ENCODE measurements around the gene PDE6A. TPM values are rescaled to one million over a fixed set of nuclear protein-coding genes. Genes with fewer than 3 reads are reported as not detected.
A peak's percentile ranks its signal among the peaks of the same experiment; 100 is the strongest.

PDE6A gene
- total RNA-seq, 6 experiments from 2014 or later, result not detected

- no peak overlapping the region; the same call in 1 of the 2 replicates for H3K4me3 Mint-ChIP-seq
- peaks cover 33% of the 10 kb centered on the region for H3K4me1 Mint-ChIP-seq (ENCODE audit: low read depth)
- no peaks in the 10 kb centered on the region for H3K36me3 Mint-ChIP-seq (ENCODE audit: low read depth)
- H3K27ac Mint-ChIP-seq, result no peak overlapping the region
- peak; percentile 75 for TF ChIP-seq CTCF (IDR thresholded peaks at IDR 0.05)
- H3K9me3 Mint-ChIP-seq, result no peaks in the 10 kb centered on the region
- H3K27me3 Mint-ChIP-seq (ENCODE audit: insufficient read depth), result peaks cover 2% of the 10 kb centered on the region
- DNase-seq, result peak; percentile 15
Measured at GRCh38 chr5:149932445-149933350, 11.9 kb downstream of the PDE6A start.

GRCh38 chr5:149931992-149932436 is 12.6 kb downstream of the PDE6A start:
- DNase-seq, result no peak
- H3K9me3 Mint-ChIP-seq, result no peaks in the 10 kb centered on the region
- TF ChIP-seq CTCF (IDR thresholded peaks at IDR 0.05), result no peak
- H3K4me3 Mint-ChIP-seq, result no peak overlapping the region
- peaks cover 26% of the 10 kb centered on the region for H3K4me1 Mint-ChIP-seq (ENCODE audit: low read depth)
- H3K27me3 Mint-ChIP-seq (ENCODE audit: insufficient read depth), result peaks cover 2% of the 10 kb centered on the region
- no peaks in the 10 kb centered on the region for H3K36me3 Mint-ChIP-seq (ENCODE audit: low read depth)
- no peak overlapping the region for H3K27ac Mint-ChIP-seq

GRCh38 chr5:149930749-149931574 is 13.6 kb downstream of the PDE6A start:
- no peaks in the 10 kb centered on the region for H3K36me3 Mint-ChIP-seq (ENCODE audit: low read depth)
- no peak for TF ChIP-seq CTCF (IDR thresholded peaks at IDR 0.05)

GRCh38 chr5:149930043-149930748 is 14.4 kb downstream of the PDE6A start:
- Mint-ChIP-seq H3K27me3 (ENCODE audit: insufficient read depth) (peaks cover 2% of the 10 kb centered on the region; the same call in 1 of the 2 replicates), H3K4me1 (ENCODE audit: low read depth) (peaks cover 12% of the 10 kb centered on the region), H3K27ac (peak overlapping the region; percentile 47; the same call in 1 of the 2 replicates), H3K36me3 (ENCODE audit: low read depth) (no peaks in the 10 kb centered on the region), H3K9me3 (no peaks in the 10 kb centered on the region), H3K4me3 (peak overlapping the region; percentile 81)
- DNase-seq, result peak; percentile 3
- no peak for TF ChIP-seq CTCF (IDR thresholded peaks at IDR 0.05)

More at GRCh38 chr5:149930749-149931574, 13.6 kb downstream of the PDE6A start:
- Mint-ChIP-seq H3K9me3 (no peaks in the 10 kb centered on the region), H3K27ac (no peak overlapping the region), H3K27me3 (ENCODE audit: insufficient read depth) (peaks cover 2% of the 10 kb centered on the region; the same call in 1 of the 2 replicates), H3K4me3 (peak overlapping the region; percentile 81), H3K4me1 (ENCODE audit: low read depth) (peaks cover 16% of the 10 kb centered on the region)
- no peak for DNase-seq

- no peaks in the 10 kb centered on the region for H3K4me1 Mint-ChIP-seq (ENCODE audit: low read depth)
- no peak overlapping the region for H3K4me3 Mint-ChIP-seq
- H3K9me3 Mint-ChIP-seq, result no peaks in the 10 kb centered on the region
- peaks cover 4% of the 10 kb centered on the region for H3K27me3 Mint-ChIP-seq (ENCODE audit: insufficient read depth)
- TF ChIP-seq CTCF (IDR thresholded peaks at IDR 0.05), result no peak
- no peak overlapping the region for H3K27ac Mint-ChIP-seq
- no peaks in the 10 kb centered on the region for H3K36me3 Mint-ChIP-seq (ENCODE audit: low read depth)
- DNase-seq, result no peak
Measured at GRCh38 chr5:149924486-149924885, 20.1 kb downstream of the PDE6A start.

Measured in HFFc6 (cell line).